Lower leg skin (tissue), 3 donors: Measurements from ENCODE around the gene SPDYE2.
"Not testable (repeated sequence)": the region's sequence is repeated elsewhere in the genome, so short reads cannot be mapped to it uniquely, and the experiment has no call there.

ENCODE experiments used
- CTCF ChIP-seq, 3 donors: fragments of 450-650 bp; IDR thresholded peaks; one replicate each; pipeline ENCODE4 v1.5.1; 2016; ENCODE audit warnings: antibody characterized with exemption in 3 of 3, mild to moderate bottlenecking in 3 of 3, moderate library complexity in 2 of 3
- POLR2A ChIP-seq, 2 donors: fragments of 450-650 bp; IDR thresholded peaks; one replicate each; pipeline ENCODE4 v1.6.1; 2016 to 2017; ENCODE audit warnings: antibody characterized with exemption in 2 of 2, mild to moderate bottlenecking in 1 of 2, moderate library complexity in 1 of 2

GRCh38 chr7:102542083-102542482, 8.9 kb upstream of the SPDYE2 start:
- not testable (repeated sequence) for TF ChIP-seq CTCF, POLR2A (IDR thresholded peaks at IDR 0.05)
